ENCODE data around the gene ZNF189.

DNA sequence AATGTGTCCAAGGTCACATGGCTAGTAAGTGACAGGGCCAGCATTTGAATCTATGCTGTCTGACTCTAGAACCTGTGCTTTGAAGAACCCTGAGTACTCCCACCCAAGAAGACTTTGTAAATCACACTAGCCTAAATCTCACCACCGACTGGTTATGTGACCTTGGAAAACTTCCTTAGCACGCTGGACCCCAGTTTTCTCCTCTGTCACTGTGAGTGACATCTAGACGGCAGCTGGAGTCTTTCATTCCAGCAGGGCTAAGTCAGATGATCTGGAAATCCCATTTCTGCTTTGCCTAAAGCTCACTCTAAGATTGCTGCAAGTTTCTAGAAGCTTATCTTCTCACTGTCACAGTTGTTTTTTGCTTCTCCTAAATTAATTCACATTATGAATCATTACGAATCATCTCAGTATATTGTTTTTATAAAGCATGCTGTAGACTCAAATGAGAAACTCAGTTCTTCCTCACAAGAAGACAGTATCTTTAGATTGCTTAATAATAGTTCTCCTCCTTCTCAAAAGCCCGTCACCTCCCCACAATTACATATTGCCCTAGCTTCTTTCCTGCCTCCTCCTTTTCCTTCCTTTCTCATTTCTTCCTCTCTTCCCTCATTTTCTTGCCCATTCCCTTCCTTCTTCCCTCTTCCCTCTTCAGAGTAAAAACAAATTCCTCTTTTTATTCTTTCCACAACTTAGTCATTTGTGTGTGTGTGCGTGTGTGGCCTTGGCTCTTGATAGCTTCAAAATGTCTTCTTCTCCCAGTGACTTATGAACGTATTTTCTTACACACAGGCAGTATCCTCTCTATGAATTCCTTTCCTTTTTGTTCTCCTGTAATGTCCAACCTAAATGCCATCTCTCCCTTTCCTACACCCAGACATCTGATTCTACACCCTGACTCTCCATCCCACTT, 20.1 kb downstream of the ZNF189 start:
- no peak for TF ChIP-seq EZH2 (optimal IDR thresholded peaks at IDR 0.05; ENCODE audit: low read depth, low read length)
- TF ChIP-seq, protein P1, sequence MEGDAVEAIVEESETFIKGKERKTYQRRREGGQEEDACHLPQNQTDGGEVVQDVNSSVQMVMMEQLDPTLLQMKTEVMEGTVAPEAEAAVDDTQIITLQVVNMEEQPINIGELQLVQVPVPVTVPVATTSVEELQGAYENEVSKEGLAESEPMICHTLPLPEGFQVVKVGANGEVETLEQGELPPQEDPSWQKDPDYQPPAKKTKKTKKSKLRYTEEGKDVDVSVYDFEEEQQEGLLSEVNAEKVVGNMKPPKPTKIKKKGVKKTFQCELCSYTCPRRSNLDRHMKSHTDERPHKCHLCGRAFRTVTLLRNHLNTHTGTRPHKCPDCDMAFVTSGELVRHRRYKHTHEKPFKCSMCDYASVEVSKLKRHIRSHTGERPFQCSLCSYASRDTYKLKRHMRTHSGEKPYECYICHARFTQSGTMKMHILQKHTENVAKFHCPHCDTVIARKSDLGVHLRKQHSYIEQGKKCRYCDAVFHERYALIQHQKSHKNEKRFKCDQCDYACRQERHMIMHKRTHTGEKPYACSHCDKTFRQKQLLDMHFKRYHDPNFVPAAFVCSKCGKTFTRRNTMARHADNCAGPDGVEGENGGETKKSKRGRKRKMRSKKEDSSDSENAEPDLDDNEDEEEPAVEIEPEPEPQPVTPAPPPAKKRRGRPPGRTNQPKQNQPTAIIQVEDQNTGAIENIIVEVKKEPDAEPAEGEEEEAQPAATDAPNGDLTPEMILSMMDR (IDR thresholded peaks at IDR 0.05; ENCODE audit: low read length), result no peak

Data from MM.1S (cell line).